SK-N-SH (cell line): Measurements from ENCODE around the gene IGSF9B. TPM values are rescaled to one million over a fixed set of nuclear protein-coding genes. Genes with fewer than 3 reads are reported as not detected.

Source experiments
- CTCF ChIA-PET: fragments of 300-600, 350-600 bp; formaldehyde crosslinking; extraction: SDS; loops from one replicate; lab custom pipeline; 2021; lab: Yijun Ruan, JAX
- POLR2A ChIA-PET: fragments of 350-600 bp; sonication (Branson Sonifier 250); formaldehyde crosslinking; extraction: SDS; loops from one replicate; lab custom pipeline; 2020; ENCODE audit warnings: antibody characterized with exemption, inconsistent platforms; lab: Yijun Ruan, JAX
- DNase-seq: peaks from one replicate; pipeline ENCODE4 v3.0.0; 2012
- H2AFZ ChIP-seq: fragments of 200-600 bp; sonication (generic); 2 replicates; pipeline ENCODE4 v1.8.1; 2016; ENCODE audit warnings: antibody characterized with exemption, mild to moderate bottlenecking, low read depth
- H3F3A ChIP-seq: fragments of 200-600 bp; sonication (generic); replicated peaks from 2 replicates; pipeline ENCODE3; 2016; ENCODE audit warnings: antibody characterized with exemption, mild to moderate bottlenecking; ENCODE audit not compliant: insufficient read depth
- H3K27ac ChIP-seq, 2 experiments: fragments of 200-500 bp in 1 of 2; fragments of 200-600 bp in 1 of 2; sonication (Bioruptor generic) in 1 of 2; sonication (generic), shearing (Covaris generic) in 1 of 2; 2 replicates each; pipeline versions ENCODE4 v1.5.1 to v1.6.1; 2014 to 2016; ENCODE audit warnings: low read depth in 2 of 2, inconsistent platforms in 1 of 2, low read length in 1 of 2, mild to moderate bottlenecking in 1 of 2, mixed read lengths in 1 of 2
- H3K27me3 ChIP-seq: fragments of 200-600 bp; sonication (generic), shearing (Covaris generic); 2 replicates; pipeline ENCODE4 v1.6.1; 2016; ENCODE audit warnings: mixed run types; ENCODE audit not compliant: insufficient read depth
- H3K36me3 ChIP-seq, 2 experiments: fragments of 200-500 bp in 1 of 2; fragments of 200-600 bp in 1 of 2; sonication (Bioruptor generic) in 1 of 2; sonication (generic) in 1 of 2; replicated peaks in 1 of 2; 2 replicates each; pipeline versions ENCODE3 to v1.5.1; 2014 to 2016; ENCODE audit warnings: low read length in 1 of 2, mild to moderate bottlenecking in 1 of 2; ENCODE audit not compliant: insufficient read depth in 2 of 2, control insufficient read depth in 1 of 2
- H3K4me1 ChIP-seq, 2 experiments: fragments of 200-500 bp in 1 of 2; fragments of 200-600 bp in 1 of 2; sonication (Bioruptor generic) in 1 of 2; sonication (generic), shearing (Covaris generic) in 1 of 2; 2 replicates each; pipeline versions ENCODE4 v1.5.1 to v1.6.1; 2014 to 2016; ENCODE audit warnings: low read depth in 1 of 2, low read length in 1 of 2, mixed run types in 1 of 2; ENCODE audit not compliant: insufficient read depth in 2 of 2, control insufficient read depth in 1 of 2
- H3K4me2 ChIP-seq: fragments of 200-600 bp; sonication (generic), shearing (Covaris generic); 2 replicates; pipeline ENCODE4 v1.6.1; 2017; ENCODE audit warnings: mixed run types
- H3K4me3 ChIP-seq, 2 experiments: fragments of 200-500 bp in 1 of 2; fragments of 200-600 bp in 1 of 2; sonication (Bioruptor generic) in 1 of 2; sonication (generic), shearing (Covaris generic) in 1 of 2; 2 replicates each; pipeline versions ENCODE4 v1.5.1 to v1.8.1; 2014 to 2016; ENCODE audit warnings: low read depth in 2 of 2, inconsistent platforms in 1 of 2, low read length in 1 of 2, mild to moderate bottlenecking in 1 of 2, mixed read lengths in 1 of 2, moderate library complexity in 1 of 2
- H3K79me2 ChIP-seq: fragments of 200-600 bp; sonication (generic); 2 replicates; pipeline ENCODE4 v1.8.1; 2017; ENCODE audit warnings: mild to moderate bottlenecking; ENCODE audit not compliant: insufficient read depth
- H3K9ac ChIP-seq: fragments of 200-600 bp; sonication (generic); 2 replicates; pipeline ENCODE4 v1.6.1; 2017; ENCODE audit warnings: mixed run types
- H3K9me2 ChIP-seq: fragments of 200-600 bp; sonication (generic); 2 replicates; pipeline ENCODE4 v1.6.1; 2017; ENCODE audit warnings: mixed run types
- H3K9me3 ChIP-seq: fragments of 200-600 bp; sonication (generic); 2 replicates; pipeline ENCODE4 v1.6.1; 2017; ENCODE audit warnings: mixed run types, mild to moderate bottlenecking, moderate library complexity
- H4K20me1 ChIP-seq: fragments of 200-600 bp; sonication (generic); 2 replicates; pipeline ENCODE4 v1.6.1; 2017; ENCODE audit warnings: mild to moderate bottlenecking, mixed run types; ENCODE audit not compliant: insufficient read depth
- ELF1 ChIP-seq: IDR thresholded peaks from 2 replicates; pipeline ENCODE4 v1.4.0; 2012
- FOXM1 ChIP-seq: IDR thresholded peaks from 2 replicates; pipeline ENCODE4 v1.4.0; 2012; ENCODE audit warnings: low read depth, mild to moderate bottlenecking
- GATA2 ChIP-seq: sonication (generic); formaldehyde crosslinking; IDR thresholded peaks from 2 replicates; pipeline ENCODE4 v1.5.0; 2020; ENCODE audit warnings: mild to moderate bottlenecking, missing genetic modification reagents
- JUND ChIP-seq: IDR thresholded peaks from 2 replicates; pipeline ENCODE4 v1.4.0; 2012
- NFIC ChIP-seq: IDR thresholded peaks from 2 replicates; pipeline ENCODE4 v1.4.0; 2012; ENCODE audit warnings: borderline replicate concordance
- POLR2AphosphoS5 ChIP-seq: IDR thresholded peaks from 2 replicates; pipeline ENCODE4 v1.6.1; 2012; ENCODE audit warnings: low read depth, low read length
- RAD21 ChIP-seq: IDR thresholded peaks from 2 replicates; pipeline ENCODE4 v1.6.1; 2012; ENCODE audit warnings: mild to moderate bottlenecking, low read length
- RCOR1 ChIP-seq: fragments of 150-350 bp; IDR thresholded peaks from 2 replicates; pipeline ENCODE4 v1.6.1; 2017; ENCODE audit warnings: antibody characterized with exemption, low read length
- RXRA ChIP-seq: IDR thresholded peaks from 2 replicates; pipeline ENCODE4 v1.4.0; 2012; ENCODE audit warnings: low read depth, mild to moderate bottlenecking, borderline replicate concordance
- SIN3A ChIP-seq: IDR thresholded peaks from 2 replicates; pipeline ENCODE4 v1.6.1; 2012; ENCODE audit warnings: low read depth, mild to moderate bottlenecking, low read length, moderate library complexity, borderline replicate concordance
- TCF12 ChIP-seq: IDR thresholded peaks from 2 replicates; pipeline ENCODE4 v1.4.0; 2012
- TEAD4 ChIP-seq: IDR thresholded peaks from 2 replicates; pipeline ENCODE4 v1.4.0; 2012; ENCODE audit warnings: mild to moderate bottlenecking, borderline replicate concordance; ENCODE audit not compliant: insufficient read depth
- USF2 ChIP-seq: fragments of 150-350 bp; IDR thresholded peaks from 2 replicates; pipeline ENCODE4 v1.6.1; 2017; ENCODE audit warnings: antibody characterized with exemption, low read length, low read depth, borderline replicate concordance
- YY1 ChIP-seq: IDR thresholded peaks from 2 replicates; pipeline ENCODE4 v1.4.0; 2012; ENCODE audit warnings: low read depth, mild to moderate bottlenecking
- ZBTB33 ChIP-seq: IDR thresholded peaks from 2 replicates; pipeline ENCODE4 v1.4.0; 2012; ENCODE audit warnings: low read depth, borderline replicate concordance
- WGBS: methylation state at CpG from one replicate; pipeline ENCODE4 v1.1.6; 2017; ENCODE audit warnings: low lambda C conversion rate; 5-methylcytosine and 5-hydroxymethylcytosine counted together
- polyA plus RNA-seq, 3 experiments: library from polyadenylated mRNA; depleted of rRNA; stranded (reverse); fragments of >200 nt; gene quantifications; 2 replicates each; pipeline ENCODE4 v1.2.3, GENCODE V29; 2012
- TF ChIP-seq, protein P1 (sequence below): IDR thresholded peaks from 2 replicates; pipeline ENCODE4 v1.6.1; 2012; ENCODE audit warnings: mild to moderate bottlenecking, low read depth, low read length, moderate library complexity
- TF ChIP-seq, protein P2 (sequence below): IDR thresholded peaks from 2 replicates; pipeline ENCODE4 v1.4.0; 2012; ENCODE audit warnings: low read depth, borderline replicate concordance
- TF ChIP-seq, protein P3 (sequence below): fragments of 150-350 bp; IDR thresholded peaks from 2 replicates; pipeline ENCODE4 v1.6.1; 2016; ENCODE audit warnings: mild to moderate bottlenecking, low read depth, low read length

Gene IGSF9B
- polyA plus RNA-seq, 1 of the 3 experiments (the other 2 are of a cell fraction): 0.41 TPM

DNA sequence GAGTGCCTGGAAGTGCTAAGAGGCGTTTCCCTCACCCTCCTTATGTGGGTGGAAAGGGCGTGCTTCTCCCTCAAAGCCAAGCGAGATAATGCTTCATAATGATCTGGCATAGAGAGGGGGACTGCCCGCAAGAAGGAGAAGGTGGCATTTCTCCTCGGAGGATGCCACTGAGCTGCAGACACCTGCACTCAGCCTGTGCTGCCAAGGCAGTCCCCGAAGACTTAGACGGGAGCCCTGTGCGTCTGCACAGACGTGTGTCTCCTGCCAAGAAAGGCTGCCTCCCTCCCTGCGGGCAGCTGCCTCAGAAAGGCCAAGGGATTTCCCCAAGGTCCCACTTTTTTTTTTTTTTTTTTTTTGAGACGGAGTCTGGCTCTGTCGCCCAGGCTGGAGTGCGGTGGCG is 63.4 kb downstream of the IGSF9B start:
- CTCF ChIA-PET: no interaction called here
- H2AFZ ChIP-seq: no peak overlapping the region
- H3K27me3 ChIP-seq: no peaks in the 10 kb centered on the region
- no peaks in the 10 kb centered on the region for H3K36me3 ChIP-seq
- H4K20me1 ChIP-seq: no peaks in the 10 kb centered on the region
- POLR2A ChIA-PET: no interaction called here
- no peaks in the 10 kb centered on the region for H3K79me2 ChIP-seq
- no peaks in the 10 kb centered on the region for H3K9me2 ChIP-seq
- H3F3A ChIP-seq: no peaks in the 10 kb centered on the region
- H3K9me3 ChIP-seq: no peaks in the 10 kb centered on the region
- no peaks in the 10 kb centered on the region for H3K4me1 ChIP-seq
- no peak overlapping the region for H3K27ac ChIP-seq
- DNase-seq: peak; percentile 1
- TF ChIP-seq FOXM1 (no peak), SIN3A (no peak), ZBTB33 (no peak), USF2 (no peak), RXRA (no peak), ELF1 (no peak), NFIC (no peak), TEAD4 (no peak), YY1 (no peak), RAD21 (no peak), GATA2 (no peak), JUND (no peak), POLR2AphosphoS5 (no peak), RCOR1 (no peak), TCF12 (no peak)
- TF ChIP-seq, protein P1, sequence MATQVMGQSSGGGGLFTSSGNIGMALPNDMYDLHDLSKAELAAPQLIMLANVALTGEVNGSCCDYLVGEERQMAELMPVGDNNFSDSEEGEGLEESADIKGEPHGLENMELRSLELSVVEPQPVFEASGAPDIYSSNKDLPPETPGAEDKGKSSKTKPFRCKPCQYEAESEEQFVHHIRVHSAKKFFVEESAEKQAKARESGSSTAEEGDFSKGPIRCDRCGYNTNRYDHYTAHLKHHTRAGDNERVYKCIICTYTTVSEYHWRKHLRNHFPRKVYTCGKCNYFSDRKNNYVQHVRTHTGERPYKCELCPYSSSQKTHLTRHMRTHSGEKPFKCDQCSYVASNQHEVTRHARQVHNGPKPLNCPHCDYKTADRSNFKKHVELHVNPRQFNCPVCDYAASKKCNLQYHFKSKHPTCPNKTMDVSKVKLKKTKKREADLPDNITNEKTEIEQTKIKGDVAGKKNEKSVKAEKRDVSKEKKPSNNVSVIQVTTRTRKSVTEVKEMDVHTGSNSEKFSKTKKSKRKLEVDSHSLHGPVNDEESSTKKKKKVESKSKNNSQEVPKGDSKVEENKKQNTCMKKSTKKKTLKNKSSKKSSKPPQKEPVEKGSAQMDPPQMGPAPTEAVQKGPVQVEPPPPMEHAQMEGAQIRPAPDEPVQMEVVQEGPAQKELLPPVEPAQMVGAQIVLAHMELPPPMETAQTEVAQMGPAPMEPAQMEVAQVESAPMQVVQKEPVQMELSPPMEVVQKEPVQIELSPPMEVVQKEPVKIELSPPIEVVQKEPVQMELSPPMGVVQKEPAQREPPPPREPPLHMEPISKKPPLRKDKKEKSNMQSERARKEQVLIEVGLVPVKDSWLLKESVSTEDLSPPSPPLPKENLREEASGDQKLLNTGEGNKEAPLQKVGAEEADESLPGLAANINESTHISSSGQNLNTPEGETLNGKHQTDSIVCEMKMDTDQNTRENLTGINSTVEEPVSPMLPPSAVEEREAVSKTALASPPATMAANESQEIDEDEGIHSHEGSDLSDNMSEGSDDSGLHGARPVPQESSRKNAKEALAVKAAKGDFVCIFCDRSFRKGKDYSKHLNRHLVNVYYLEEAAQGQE: no peak
- TF ChIP-seq, protein P2, sequence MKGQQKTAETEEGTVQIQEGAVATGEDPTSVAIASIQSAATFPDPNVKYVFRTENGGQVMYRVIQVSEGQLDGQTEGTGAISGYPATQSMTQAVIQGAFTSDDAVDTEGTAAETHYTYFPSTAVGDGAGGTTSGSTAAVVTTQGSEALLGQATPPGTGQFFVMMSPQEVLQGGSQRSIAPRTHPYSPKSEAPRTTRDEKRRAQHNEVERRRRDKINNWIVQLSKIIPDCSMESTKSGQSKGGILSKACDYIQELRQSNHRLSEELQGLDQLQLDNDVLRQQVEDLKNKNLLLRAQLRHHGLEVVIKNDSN: no peak
- TF ChIP-seq, protein P3, sequence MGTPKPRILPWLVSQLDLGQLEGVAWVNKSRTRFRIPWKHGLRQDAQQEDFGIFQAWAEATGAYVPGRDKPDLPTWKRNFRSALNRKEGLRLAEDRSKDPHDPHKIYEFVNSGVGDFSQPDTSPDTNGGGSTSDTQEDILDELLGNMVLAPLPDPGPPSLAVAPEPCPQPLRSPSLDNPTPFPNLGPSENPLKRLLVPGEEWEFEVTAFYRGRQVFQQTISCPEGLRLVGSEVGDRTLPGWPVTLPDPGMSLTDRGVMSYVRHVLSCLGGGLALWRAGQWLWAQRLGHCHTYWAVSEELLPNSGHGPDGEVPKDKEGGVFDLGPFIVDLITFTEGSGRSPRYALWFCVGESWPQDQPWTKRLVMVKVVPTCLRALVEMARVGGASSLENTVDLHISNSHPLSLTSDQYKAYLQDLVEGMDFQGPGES: no peak
- H3K4me3 ChIP-seq: no peak overlapping the region
- 62% methylated on average over 14 of the region's 14 CpGs for WGBS
- H3K9ac ChIP-seq: no peak overlapping the region
- no peak overlapping the region for H3K4me2 ChIP-seq
